ENCODE results near the gene RYR3.
"Not testable (repeated sequence)": the region's sequence is repeated elsewhere in the genome, so short reads cannot be mapped to it uniquely, and the experiment has no call there.

RYR3 gene

DNA sequence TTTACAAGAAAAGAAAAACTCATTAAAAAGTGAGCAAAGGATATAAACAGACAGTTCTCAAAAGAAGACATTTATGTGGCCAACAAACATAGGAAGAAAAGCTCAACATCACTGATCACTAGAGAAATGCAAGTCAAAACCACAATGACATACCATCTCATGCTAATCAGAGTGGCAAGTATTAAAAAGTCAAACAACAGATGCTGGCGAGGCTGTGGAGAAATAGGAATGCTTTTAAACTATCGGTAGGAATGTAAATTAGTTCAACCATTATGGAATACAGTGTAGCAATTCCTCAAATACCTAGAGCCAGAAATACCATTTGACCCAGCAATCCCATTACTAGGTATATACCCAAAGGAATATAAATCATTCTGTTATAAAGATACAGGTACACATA, 267.1 kb downstream of the RYR3 start:
- not testable (repeated sequence) for DNase-seq (ENCODE audit: low read depth in 2 of 2)

GRCh38 chr15:33580526-33580925, 269.8 kb downstream of the RYR3 start:
- DNase-seq (ENCODE audit: low read depth in 2 of 2): no peak

DNA sequence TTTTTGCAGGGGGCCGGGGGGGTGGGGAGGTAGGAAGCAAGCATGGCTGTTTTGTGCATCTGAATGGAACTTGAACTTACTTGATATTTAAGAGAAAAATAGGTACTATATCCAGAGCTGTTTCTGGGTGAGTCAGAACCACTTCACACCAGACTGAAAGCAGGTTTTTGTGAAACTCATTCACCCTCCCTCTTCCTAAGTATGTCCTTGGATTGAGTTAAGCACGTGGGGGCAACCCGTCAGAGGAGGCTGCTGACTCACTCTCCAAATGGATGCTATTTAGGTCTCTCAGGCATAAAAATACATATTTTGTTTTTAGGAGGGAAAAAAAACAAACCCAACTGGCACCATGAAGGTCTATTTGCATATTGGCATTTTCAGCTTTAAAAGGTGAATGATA, 270.3 kb downstream of the RYR3 start:
- DNase-seq (ENCODE audit: low read depth in 2 of 2): no peak

DNA sequence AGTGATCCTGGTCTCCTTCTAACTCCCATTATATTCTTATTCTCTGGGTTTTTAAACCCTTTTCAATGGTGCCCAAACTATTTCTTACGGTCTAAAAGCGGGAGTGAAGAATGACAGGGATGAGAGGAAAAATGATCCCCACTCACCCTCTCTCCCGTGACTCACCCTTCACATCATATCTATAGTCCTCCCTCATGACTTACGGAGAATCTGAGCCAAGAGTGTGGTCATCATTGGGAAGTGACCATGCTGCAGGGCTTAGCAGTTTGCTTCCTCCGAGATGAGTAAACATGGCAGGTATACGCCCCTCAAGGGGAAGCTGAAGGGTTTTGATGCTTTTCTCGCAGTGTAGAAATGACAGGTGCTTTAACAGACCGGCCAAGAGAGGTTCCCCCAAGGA, 274.0 kb downstream of the RYR3 start:
- no peak for DNase-seq (ENCODE audit: low read depth in 2 of 2)

DNA sequence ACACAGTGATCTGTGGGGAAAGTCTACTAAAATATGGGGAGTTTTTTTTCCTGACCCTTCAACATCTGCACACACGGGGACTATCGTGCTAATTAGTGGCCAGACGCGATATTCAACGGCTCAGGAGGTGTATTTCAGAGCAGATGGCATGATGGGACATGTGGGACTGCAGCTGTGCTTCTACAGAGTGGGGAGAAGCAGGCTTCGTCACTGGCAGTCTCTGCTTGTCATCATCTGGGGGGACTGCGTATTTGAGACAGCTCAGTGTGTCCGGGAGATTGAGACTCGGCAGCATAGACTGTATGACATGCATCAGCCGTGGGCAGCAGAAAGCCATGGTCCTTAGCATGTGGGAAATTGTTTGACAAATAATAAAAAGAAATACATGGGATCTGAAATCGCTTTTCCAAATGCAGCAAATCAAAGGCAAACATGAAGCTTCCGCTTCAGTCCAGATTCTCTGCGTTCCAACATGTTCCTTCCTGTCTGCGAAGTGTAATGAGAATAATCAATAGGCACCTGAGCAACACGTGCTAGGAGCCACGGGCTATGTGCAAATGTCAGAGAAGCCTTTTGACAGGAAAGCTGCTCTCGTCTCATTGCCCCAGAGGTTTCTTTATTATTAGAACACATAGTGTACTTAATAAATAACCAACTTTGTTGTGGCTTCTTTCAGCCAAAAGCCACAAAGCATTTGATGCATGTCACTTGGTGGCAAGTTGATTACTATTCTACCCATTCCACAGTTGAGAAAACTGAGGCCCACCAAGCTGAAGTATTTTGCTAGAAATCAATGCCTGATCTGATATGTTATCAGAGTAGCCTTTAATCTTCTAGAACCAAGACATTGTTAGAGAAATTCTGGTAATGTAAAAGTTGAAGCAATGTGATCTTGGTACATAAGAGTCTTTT, 276.3 kb downstream of the RYR3 start:
- DNase-seq (ENCODE audit: low read depth in 2 of 2): no peak

GRCh38 chr15:33587773-33588172, 277.0 kb downstream of the RYR3 start:
- DNase-seq (ENCODE audit: low read depth in 2 of 2): no peak

- no peak for DNase-seq (ENCODE audit: low read depth in 2 of 2)
Measured at GRCh38 chr15:33592864-33593263, 282.1 kb downstream of the RYR3 start.

GRCh38 chr15:33598382-33598781, 287.6 kb downstream of the RYR3 start:
- DNase-seq (ENCODE audit: low read depth in 2 of 2): not testable (repeated sequence)

DNA sequence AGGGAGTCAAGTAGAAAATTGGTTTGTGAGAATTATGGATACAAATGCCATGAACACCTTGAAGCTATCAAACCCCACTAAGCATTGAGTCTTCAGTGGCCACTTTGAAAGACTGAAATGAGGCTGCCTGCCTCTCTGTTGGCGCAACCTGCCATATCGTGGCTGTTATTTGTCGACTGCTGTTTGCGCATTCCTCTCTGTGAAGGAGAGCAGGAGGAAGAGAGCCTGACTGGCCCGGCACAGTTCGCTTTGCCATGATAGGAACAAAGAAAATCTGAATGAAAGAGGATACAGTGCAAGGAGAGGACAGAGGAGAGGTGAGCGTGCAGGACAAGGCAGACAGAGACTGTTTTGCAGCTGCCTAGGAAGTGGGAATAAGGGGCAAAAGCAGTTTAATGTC, 289.4 kb downstream of the RYR3 start:
- no peak for DNase-seq (ENCODE audit: low read depth in 2 of 2)

DNA sequence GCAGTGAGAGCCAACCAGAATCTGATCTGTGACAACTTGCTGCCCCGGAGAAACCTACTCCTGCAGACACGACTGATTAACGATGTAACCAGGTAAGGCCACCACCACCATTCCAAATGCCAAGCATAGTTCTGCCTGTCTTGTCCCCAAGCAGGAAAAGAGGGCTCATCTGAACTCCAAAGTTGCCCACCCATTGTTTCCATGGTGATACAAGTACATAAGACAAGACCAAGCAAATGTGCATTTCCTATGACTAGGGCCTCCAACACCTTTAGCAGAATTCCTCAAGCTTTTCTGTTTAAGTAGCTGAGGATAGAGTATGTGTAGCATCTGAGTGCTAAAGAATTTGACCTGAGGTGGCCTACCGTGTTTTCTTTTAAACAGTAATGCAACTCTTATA, 290.7 kb downstream of the RYR3 start:
- DNase-seq (ENCODE audit: low read depth in 2 of 2): no peak

DNA sequence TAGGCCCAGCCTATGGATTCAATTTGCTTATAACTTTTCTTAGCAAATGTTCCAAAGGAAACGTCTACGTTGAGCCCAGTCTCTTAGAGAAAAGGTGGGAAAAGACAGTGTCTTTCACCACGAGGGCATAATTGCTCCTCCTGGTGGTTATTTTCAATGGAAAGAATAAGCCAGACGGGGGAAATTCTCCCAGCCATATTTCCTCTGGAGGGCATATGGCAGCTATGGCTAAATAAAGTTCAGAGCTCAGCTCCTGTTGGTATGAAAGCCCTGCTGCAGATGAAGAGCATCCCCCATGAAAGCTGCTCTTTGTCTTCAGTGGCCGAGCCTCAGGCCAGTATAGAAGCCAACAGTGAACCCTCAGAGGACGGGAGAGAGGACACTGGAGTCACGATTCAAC, 297.9 kb downstream of the RYR3 start:
- DNase-seq (ENCODE audit: low read depth in 2 of 2): no peak

DNA sequence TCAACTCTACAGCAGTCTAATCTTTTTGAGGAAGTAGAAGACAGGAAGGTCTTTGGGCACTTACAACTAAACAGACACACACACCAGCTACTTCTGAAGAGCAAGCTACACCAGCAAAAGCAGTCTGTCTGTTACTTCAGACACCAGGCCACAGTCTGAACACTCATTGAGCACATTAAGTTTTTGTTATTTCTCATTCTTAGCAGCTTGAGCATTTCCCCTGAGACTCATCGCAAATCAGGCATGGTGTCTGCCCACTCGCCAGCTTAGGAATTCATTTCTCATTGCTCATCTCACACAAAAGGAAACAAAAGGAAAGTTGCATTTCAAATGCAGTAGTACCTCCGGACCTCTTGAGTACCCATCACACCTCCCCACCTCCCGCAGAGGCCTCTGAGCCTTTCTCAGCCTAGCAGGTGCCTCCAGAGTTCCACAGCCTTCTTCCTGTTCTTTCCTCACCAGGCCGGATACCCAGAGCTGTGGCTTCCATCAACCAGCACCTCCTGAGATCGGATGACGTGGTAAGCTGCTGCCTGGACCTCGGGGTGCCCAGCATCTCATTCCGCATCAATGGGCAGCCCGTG, 302.0 kb downstream of the RYR3 start:
- DNase-seq (ENCODE audit: low read depth in 2 of 2): no peak

DNA sequence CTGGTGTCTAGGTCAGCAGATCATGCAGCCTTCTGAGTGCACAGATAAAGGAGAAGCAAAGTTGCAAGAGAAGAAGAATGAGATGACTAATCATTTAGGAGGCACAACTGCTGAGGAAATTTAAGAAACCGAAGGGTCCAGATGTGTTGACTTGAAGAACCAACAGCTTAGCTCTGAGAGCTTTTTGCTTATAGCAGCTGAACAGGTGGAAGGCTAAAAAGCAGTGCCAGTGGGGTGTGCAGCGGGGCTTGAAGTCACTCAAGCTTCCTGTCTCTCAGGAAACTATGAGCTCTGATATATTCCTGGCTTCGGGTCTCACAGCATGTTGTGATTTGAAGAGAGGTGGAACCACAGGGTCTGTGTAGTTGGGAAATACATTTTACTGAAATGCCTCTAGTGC, 305.7 kb downstream of the RYR3 start:
- no peak for DNase-seq (ENCODE audit: low read depth in 2 of 2)

GRCh38 chr15:33618350-33618749, 307.6 kb downstream of the RYR3 start:
- DNase-seq (ENCODE audit: low read depth in 2 of 2): no peak

GRCh38 chr15:33621141-33621540, 310.4 kb downstream of the RYR3 start:
- no peak for DNase-seq (ENCODE audit: low read depth in 2 of 2)

DNA sequence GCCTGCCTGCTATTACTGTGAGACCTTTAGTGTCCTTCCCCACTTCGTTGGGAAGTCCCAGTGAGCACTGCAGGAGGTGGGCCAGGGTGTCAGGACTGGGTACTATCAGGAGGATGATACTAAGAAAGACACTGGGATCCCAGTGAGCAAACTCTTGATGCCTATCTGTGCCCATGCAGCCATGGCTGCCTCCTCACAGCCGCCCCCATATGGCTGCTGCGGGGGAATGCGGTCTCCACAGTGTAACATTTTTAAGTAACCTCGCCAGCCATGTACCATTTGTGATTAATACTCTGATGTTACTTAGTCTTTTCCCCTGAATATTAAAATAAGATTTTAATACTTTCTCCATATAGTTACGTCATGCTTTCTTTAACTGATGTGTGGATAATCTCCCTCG, 312.2 kb downstream of the RYR3 start:
- no peak for DNase-seq (ENCODE audit: low read depth in 2 of 2)

- no peak for DNase-seq (ENCODE audit: low read depth in 2 of 2)
Measured at GRCh38 chr15:33624439-33624838, 313.7 kb downstream of the RYR3 start.

- no peak for DNase-seq (ENCODE audit: low read depth in 2 of 2)
Measured at GRCh38 chr15:33629647-33630046, 318.9 kb downstream of the RYR3 start.

DNA sequence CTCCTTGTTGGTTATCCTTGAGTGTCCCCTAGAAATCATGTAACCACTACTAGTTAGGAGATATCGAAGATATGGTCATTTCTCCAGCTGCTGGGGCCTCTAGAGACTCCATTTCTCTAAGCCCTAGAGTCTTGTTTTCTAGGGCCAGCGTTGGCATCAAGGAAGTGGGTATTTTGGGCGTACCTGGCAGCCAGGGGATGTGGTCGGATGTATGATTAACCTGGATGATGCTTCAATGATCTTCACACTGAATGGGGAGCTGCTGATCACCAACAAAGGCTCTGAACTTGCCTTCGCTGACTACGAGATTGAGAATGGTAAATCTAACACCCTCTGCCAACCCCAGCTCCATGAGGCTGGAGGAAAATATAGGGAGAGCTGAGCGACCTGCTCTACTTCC, 325.5 kb downstream of the RYR3 start:
- no peak for DNase-seq (ENCODE audit: low read depth in 2 of 2)

GRCh38 chr15:33636958-33637357, 326.2 kb downstream of the RYR3 start:
- DNase-seq (ENCODE audit: low read depth in 2 of 2): no peak

GRCh38 chr15:33638453-33638852, 327.7 kb downstream of the RYR3 start:
- no peak for DNase-seq (ENCODE audit: low read depth in 2 of 2)

DNA sequence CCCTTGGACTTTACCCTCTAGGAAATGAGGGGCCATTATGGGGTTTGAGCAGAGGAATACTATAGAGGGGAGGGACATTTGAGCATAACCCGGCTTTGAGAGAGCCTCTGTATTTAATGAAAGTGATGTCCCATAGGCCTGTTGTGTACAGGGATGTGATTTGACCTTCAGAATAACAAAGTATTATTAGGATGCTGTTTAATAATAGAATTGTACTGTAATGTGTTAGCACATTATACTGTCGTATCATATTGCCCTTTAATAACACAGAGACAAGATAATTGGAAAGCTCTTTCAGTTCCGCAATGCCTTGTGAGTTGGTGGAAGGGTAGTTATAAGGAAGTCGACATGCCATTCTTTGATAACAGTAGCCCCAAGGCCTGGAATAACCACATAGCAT, 328.3 kb downstream of the RYR3 start:
- no peak for DNase-seq (ENCODE audit: low read depth in 2 of 2)

GRCh38 chr15:33639456-33639855, 328.7 kb downstream of the RYR3 start:
- DNase-seq (ENCODE audit: low read depth in 2 of 2): no peak

- no peak for DNase-seq (ENCODE audit: low read depth in 2 of 2)
Measured at GRCh38 chr15:33639978-33640377, 329.2 kb downstream of the RYR3 start.
